Loucy (cell line): Measurements from ENCODE around the gene LRP1-AS.

Source experiments
- CTCF ChIP-seq: fragments of 200-600 bp; sonication (generic); conservative IDR thresholded peaks from 2 replicates; pipeline ENCODE4 v1.5.1; 2014; ENCODE audit warnings: mild to moderate bottlenecking, antibody characterized with exemption, low read length
- EZH2phosphoT487 ChIP-seq: fragments of 200-600 bp; IDR thresholded peaks from 2 replicates; pipeline ENCODE4 v1.6.1; 2018; ENCODE audit warnings: antibody characterized with exemption, mild to moderate bottlenecking, moderate library complexity, borderline replicate concordance

- TF ChIP-seq CTCF: no peak
- TF ChIP-seq EZH2phosphoT487: no peak
These were observed 49.9 kb downstream of the LRP1-AS start for GRCh38 chr12:57097554-57097835.
